Ishikawa (cell line): ENCODE data around the gene ATP6V1C2.

Experiments used
- CEBPB ChIP-seq: IDR thresholded peaks from 2 replicates; pipeline ENCODE4 v1.6.1; 2012
- EGR1 ChIP-seq: IDR thresholded peaks from 2 replicates; pipeline ENCODE4 v1.6.1; 2012
- EP300 ChIP-seq: IDR thresholded peaks from 2 replicates; pipeline ENCODE4 v1.6.1; 2012; ENCODE audit warnings: borderline replicate concordance
- MAX ChIP-seq: IDR thresholded peaks from 2 replicates; pipeline ENCODE4 v1.6.1; 2012
- NFIC ChIP-seq: IDR thresholded peaks from 2 replicates; pipeline ENCODE4 v1.6.1; 2012
- RAD21 ChIP-seq: IDR thresholded peaks from 2 replicates; pipeline ENCODE4 v1.6.1; 2012; ENCODE audit warnings: low read depth
- TAF1 ChIP-seq: IDR thresholded peaks from 2 replicates; pipeline ENCODE4 v1.6.1; 2012; ENCODE audit warnings: low read depth, mild to moderate bottlenecking
- YY1 ChIP-seq: IDR thresholded peaks from 2 replicates; pipeline ENCODE4 v1.6.1; 2012; ENCODE audit warnings: low read depth
- ZBTB7A ChIP-seq: IDR thresholded peaks from 2 replicates; pipeline ENCODE4 v1.6.1; 2012; ENCODE audit warnings: low read depth

GRCh38 chr2:10780491-10780820 is 59.0 kb downstream of the ATP6V1C2 start:
- no peak for TF ChIP-seq ZBTB7A
- no peak for TF ChIP-seq TAF1
- TF ChIP-seq EP300 = no peak
- TF ChIP-seq YY1 = no peak
- no peak for TF ChIP-seq MAX
- no peak for TF ChIP-seq EGR1
- TF ChIP-seq NFIC = no peak
- no peak for TF ChIP-seq RAD21
- no peak for TF ChIP-seq CEBPB
